ENCODE data around the gene APBB3.

APBB3 gene

DNA sequence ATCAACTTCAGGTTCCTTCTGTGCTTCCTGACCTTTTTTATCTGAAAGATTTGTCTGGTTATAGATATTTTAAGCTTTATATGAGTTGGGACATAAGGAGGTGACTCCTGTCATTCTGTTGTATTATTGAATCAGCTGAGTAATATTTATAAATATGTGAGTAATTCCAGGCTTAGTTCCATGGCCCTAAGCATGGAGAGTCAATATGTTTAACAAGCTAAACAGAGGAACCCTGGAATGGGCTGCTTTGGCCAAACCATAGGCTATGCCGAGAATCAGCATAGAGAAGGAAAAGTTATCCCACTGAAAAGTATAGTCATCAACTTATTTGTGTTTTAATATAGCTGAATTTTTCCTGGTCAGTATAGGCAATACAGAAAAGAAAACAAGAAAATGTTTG, 24.2 kb downstream of the APBB3 start:
- TF ChIP-seq, protein P1, sequence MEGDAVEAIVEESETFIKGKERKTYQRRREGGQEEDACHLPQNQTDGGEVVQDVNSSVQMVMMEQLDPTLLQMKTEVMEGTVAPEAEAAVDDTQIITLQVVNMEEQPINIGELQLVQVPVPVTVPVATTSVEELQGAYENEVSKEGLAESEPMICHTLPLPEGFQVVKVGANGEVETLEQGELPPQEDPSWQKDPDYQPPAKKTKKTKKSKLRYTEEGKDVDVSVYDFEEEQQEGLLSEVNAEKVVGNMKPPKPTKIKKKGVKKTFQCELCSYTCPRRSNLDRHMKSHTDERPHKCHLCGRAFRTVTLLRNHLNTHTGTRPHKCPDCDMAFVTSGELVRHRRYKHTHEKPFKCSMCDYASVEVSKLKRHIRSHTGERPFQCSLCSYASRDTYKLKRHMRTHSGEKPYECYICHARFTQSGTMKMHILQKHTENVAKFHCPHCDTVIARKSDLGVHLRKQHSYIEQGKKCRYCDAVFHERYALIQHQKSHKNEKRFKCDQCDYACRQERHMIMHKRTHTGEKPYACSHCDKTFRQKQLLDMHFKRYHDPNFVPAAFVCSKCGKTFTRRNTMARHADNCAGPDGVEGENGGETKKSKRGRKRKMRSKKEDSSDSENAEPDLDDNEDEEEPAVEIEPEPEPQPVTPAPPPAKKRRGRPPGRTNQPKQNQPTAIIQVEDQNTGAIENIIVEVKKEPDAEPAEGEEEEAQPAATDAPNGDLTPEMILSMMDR (IDR thresholded peaks at IDR 0.05; ENCODE audit: low read depth, low read length), result no peak
- Histone ChIP-seq H3K4me3 (ENCODE audit: low read depth, low read length) (no peak overlapping the region), H3K4me1 (no peaks in the 10 kb centered on the region), H3K9me3 (no peaks in the 10 kb centered on the region), H3K27me3 (no peaks in the 10 kb centered on the region), H3K36me3 (peaks cover 59% of the 10 kb centered on the region)
- no peak for DNase-seq

DNA sequence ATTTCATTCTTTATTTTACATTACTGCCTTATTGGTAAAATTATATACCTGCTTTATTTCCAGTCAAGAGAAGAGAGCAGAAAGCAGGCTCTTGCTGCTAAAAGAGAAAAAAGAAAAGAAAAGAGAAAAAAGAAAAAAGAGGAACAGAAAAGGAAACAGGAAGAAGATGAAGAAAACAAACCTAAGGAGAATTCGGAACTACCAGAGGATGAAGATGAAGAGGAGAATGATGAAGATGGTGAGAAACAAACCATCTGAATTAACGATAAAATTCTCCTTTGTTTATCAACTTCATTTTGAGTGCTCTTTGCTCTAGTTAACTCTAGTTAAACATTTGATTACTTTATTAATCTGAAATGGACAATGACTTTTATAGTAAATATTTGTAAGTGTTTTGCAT, 40.4 kb downstream of the APBB3 start:
- Histone ChIP-seq H3K27me3 (no peaks in the 10 kb centered on the region), H3K4me1 (no peaks in the 10 kb centered on the region), H3K4me3 (ENCODE audit: low read depth, low read length) (no peak overlapping the region), H3K36me3 (peaks cover 50% of the 10 kb centered on the region), H3K9me3 (no peaks in the 10 kb centered on the region)
- TF ChIP-seq, protein P1 (IDR thresholded peaks at IDR 0.05; ENCODE audit: low read depth, low read length), result no peak
- DNase-seq, result no peak

DNA sequence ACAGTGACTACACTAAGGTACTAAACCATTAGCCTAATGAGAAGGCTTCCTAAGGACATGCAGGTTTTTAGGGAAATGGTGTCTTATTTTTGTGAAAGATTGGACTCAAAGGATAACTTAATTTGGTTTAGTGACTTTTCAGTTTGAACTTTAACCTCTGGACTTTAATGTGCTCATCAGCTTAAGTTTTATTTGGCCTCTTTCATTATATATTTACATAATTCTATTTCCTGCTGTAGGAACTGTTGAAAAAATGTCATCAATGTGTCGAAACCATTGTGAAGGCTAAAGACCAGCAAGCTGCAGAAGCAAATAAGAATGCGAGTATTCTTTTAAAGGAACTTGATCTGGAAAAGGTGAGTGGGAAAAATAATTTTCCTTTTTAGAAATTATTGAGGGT, 51.3 kb downstream of the APBB3 start:
- TF ChIP-seq, protein P1 (IDR thresholded peaks at IDR 0.05; ENCODE audit: low read depth, low read length), result no peak
- no peaks in the 10 kb centered on the region for H3K9me3 ChIP-seq
- no peaks in the 10 kb centered on the region for H3K4me1 ChIP-seq
- H3K4me3 ChIP-seq (ENCODE audit: low read depth, low read length), result no peak overlapping the region
- H3K36me3 ChIP-seq, result peaks cover 68% of the 10 kb centered on the region
- no peaks in the 10 kb centered on the region for H3K27me3 ChIP-seq
- no peak for DNase-seq

DNA sequence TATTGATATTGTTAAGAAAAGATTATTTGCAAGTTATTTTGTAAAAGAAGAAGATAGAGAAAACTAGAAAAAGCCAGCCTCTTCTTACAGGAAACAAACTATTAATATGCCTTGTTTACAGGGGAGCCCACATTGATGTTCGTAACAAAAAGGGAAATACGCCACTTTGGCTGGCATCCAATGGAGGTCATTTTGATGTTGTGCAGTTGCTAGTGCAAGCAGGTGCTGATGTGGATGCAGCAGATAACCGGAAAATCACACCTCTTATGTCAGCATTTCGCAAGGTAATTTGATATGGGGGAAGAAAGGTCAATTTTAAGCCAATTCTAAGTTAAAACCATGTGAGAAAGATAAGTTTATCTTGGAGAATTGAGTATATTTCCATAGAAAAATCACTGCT, 54.5 kb downstream of the APBB3 start:
- Histone ChIP-seq H3K36me3 (peaks cover 90% of the 10 kb centered on the region), H3K9me3 (no peaks in the 10 kb centered on the region), H3K4me1 (no peaks in the 10 kb centered on the region), H3K4me3 (ENCODE audit: low read depth, low read length) (no peak overlapping the region), H3K27me3 (no peaks in the 10 kb centered on the region)
- TF ChIP-seq, protein P1 (IDR thresholded peaks at IDR 0.05; ENCODE audit: low read depth, low read length), result no peak
- no peak for DNase-seq
